Subcutaneous abdominal adipose tissue (tissue), 5 donors: ENCODE results near the gene SKAP1.

Experiments
- H3K27ac ChIP-seq: one replicate; pipeline ENCODE4 v1.7.0; 2013; ENCODE audit warnings: low read depth, mild to moderate bottlenecking, inconsistent platforms, low read length, moderate library complexity
- H3K27me3 ChIP-seq, 5 donors: one replicate each; pipeline ENCODE4 v1.7.0; 2013; ENCODE audit warnings: low read length in 5 of 5, inconsistent platforms in 1 of 5; ENCODE audit not compliant: control insufficient read depth in 5 of 5, insufficient read depth in 4 of 5
- H3K36me3 ChIP-seq, 5 donors: one replicate each; pipeline ENCODE4 v1.7.0; 2013; ENCODE audit warnings: low read length in 5 of 5; ENCODE audit not compliant: control insufficient read depth in 5 of 5, insufficient read depth in 5 of 5
- H3K4me1 ChIP-seq, 5 donors: one replicate each; pipeline ENCODE4 v1.7.0; 2013; ENCODE audit warnings: low read length in 5 of 5, mild to moderate bottlenecking in 3 of 5, moderate library complexity in 1 of 5; ENCODE audit not compliant: control insufficient read depth in 5 of 5, insufficient read depth in 5 of 5
- H3K4me3 ChIP-seq, 5 donors: one replicate each; pipeline ENCODE4 v1.7.0; 2013; ENCODE audit warnings: low read length in 5 of 5, low read depth in 1 of 5
- H3K9ac ChIP-seq, 5 donors: one replicate each; pipeline ENCODE4 v1.7.0; 2013; ENCODE audit warnings: low read length in 5 of 5, mild to moderate bottlenecking in 4 of 5, moderate library complexity in 3 of 5
- H3K9me3 ChIP-seq, 5 donors: one replicate each; pipeline ENCODE4 v1.7.0; 2013; ENCODE audit warnings: low read length in 5 of 5; ENCODE audit not compliant: control insufficient read depth in 5 of 5
- donor health status: healthy.
- donor health status: healthy.
- donor health status: healthy.
- donor health status: healthy.
- donor health status: healthy.

The SKAP1 gene

DNA sequence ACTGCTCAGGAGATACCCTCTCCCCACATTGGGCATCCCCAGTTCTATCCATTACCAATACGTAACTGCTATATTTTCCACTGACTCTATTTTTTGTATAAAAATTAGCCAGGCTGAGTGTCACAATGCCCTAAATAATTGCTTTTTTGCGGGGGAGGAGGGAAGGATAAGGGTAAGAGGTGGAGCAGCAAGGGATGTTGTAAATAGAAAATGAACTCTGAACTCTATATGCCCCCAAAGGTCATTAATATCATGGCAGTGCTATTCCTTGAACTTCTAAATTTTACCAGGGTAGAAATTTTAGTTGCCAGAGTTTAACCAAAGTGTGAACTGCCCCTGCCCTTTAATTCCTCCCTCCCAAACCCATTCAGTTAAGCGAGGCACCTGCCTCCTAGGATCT is 118.7 kb downstream of the SKAP1 start:
- no peak overlapping the region for H3K4me3 ChIP-seq
- H3K27ac ChIP-seq, result no peak overlapping the region
- H3K27me3 ChIP-seq, result peaks cover 0 to 18% (median 12%) of the 10 kb centered on the region in 5 donors
- no peak overlapping the region for H3K9ac ChIP-seq
- H3K9me3 ChIP-seq, result no peaks in the 10 kb centered on the region
- no peaks in the 10 kb centered on the region for H3K36me3 ChIP-seq
- no peaks in the 10 kb centered on the region for H3K4me1 ChIP-seq

DNA sequence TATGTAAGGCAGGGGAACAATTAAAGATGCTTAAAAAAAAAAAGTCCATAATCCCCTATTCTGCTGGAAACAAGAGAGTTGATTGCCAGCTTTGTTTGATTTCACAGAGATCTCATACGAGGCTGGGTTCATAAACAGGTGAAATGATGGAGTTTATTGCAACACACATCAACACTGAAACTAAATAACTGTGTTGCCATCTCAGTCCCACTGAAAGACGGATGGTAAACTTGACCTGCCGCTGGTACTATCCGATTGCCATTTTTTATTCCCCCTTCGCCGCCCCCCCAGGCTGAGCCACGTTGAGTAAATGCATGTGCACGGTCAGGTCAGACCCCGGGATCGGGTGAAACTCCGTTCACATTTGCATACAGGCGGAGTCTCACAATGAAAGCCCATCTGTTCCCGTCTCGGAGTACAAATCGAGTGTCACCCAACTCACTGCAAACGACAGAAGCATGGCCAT is 119.2 kb downstream of the SKAP1 start:
- no peak overlapping the region for H3K4me3 ChIP-seq

DNA sequence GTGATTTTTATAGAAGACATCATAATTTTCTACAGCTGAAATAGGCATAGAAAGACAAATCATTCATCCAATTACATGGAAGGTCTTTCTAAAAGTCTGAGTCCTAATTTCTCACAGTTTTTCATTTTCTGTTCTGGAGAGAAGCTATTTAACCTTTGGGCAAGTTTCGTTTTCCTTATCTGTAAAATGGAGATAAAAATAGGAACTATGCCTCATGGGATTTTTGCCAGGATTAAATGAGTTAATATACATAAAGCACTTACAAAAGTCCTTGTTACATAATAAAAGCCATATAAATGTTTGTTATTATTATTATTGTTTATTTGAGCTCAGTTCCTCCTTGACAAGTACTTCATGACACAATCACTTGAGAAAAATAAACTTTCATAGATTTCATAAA is 121.4 kb downstream of the SKAP1 start:
- Histone ChIP-seq H3K4me1 (no peaks in the 10 kb centered on the region), H3K9ac (no peak overlapping the region), H3K27me3 (peaks cover 0 to 22% (median 12%) of the 10 kb centered on the region in 5 donors), H3K27ac (no peak overlapping the region), H3K36me3 (no peaks in the 10 kb centered on the region), H3K9me3 (no peaks in the 10 kb centered on the region), H3K4me3 (no peak overlapping the region)

More for the DNA sequence above, 119.2 kb downstream of the SKAP1 start:
- Histone ChIP-seq H3K9me3 (no peaks in the 10 kb centered on the region), H3K4me1 (no peaks in the 10 kb centered on the region), H3K27me3 (peaks cover 0 to 18% (median 11%) of the 10 kb centered on the region in 5 donors), H3K36me3 (no peaks in the 10 kb centered on the region), H3K27ac (no peak overlapping the region), H3K9ac (no peak overlapping the region)

DNA sequence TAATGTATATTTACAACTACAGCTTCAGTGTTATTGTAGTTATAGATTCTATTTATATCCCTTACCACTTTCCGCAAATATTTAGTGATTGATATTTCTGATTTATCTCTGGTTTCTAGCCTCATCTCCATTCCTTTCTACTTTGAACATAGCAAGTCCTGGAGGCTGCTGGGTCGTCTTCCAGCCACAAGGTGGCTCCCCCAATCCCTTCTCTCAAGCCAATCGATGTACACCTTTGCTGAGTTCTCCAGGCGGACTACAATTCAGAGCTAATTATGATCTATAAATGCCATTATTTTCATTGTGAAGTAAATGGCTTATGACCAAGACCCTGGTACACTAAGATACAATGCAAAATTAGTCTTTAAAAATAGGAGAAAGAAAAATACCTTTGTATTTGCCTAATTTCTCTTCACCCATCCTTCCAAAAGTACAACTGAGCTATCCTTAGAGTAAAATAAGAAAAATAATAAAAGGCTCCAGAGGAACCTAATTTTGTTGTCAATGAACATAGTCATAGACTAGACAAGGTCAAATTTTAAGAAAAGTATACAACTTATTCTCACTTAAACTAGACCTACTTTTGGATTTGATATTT is 122.1 kb downstream of the SKAP1 start:
- Histone ChIP-seq H3K4me1 (no peaks in the 10 kb centered on the region), H3K27ac (no peak overlapping the region), H3K27me3 (peaks cover 0 to 22% (median 12%) of the 10 kb centered on the region in 5 donors), H3K9ac (no peak overlapping the region), H3K4me3 (no peak overlapping the region), H3K9me3 (no peaks in the 10 kb centered on the region), H3K36me3 (no peaks in the 10 kb centered on the region)

DNA sequence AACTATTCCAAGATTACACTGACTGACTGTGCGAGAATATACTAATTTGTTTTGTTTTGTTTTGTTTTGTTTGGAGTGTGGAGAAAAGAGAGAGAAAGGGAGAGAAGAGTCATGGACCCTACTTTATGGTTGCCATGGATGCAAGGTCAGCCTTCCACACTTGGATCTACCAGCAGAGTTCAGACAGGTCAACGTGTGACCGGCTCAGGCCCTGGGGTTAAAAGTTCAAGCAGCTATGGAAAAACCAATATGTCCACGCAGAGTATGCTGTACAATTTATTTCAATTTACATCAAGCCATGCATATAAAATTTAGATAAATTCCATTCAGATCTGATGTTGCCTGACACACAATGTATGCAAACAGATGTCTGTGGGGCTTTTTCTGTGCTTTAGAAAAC is 122.8 kb downstream of the SKAP1 start:
- Histone ChIP-seq H3K36me3 (no peaks in the 10 kb centered on the region), H3K4me3 (no peak overlapping the region), H3K9me3 (no peaks in the 10 kb centered on the region), H3K9ac (no peak overlapping the region), H3K27me3 (peaks cover 0 to 19% (median 12%) of the 10 kb centered on the region in 5 donors), H3K27ac (no peak overlapping the region), H3K4me1 (no peaks in the 10 kb centered on the region)

DNA sequence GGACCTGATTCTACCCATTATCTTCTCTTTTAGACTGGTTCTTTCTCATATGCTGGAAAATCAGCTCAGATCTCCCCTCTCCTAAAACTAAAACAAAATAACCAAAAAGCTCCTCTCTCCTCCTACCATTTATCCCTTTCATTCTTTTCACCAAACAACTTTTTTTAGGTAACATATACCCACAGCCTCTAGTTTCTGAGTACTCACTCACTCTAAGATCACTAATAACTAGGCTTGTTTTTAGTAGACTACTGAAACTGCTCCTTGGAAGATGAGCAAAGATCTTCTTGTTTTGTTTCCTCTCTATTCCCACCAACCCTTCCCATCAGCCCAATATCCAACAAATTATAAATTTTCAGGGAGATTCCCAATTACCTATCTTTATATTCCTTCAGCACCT is 129.0 kb downstream of the SKAP1 start:
- H3K27ac ChIP-seq, result no peak overlapping the region
- no peak overlapping the region for H3K9ac ChIP-seq
- H3K4me3 ChIP-seq, result no peak overlapping the region
- H3K9me3 ChIP-seq, result no peaks in the 10 kb centered on the region
- H3K36me3 ChIP-seq, result no peaks in the 10 kb centered on the region
- H3K27me3 ChIP-seq, result peaks cover 0 to 4% (median 0%) of the 10 kb centered on the region in 5 donors
- H3K4me1 ChIP-seq, result no peaks in the 10 kb centered on the region

DNA sequence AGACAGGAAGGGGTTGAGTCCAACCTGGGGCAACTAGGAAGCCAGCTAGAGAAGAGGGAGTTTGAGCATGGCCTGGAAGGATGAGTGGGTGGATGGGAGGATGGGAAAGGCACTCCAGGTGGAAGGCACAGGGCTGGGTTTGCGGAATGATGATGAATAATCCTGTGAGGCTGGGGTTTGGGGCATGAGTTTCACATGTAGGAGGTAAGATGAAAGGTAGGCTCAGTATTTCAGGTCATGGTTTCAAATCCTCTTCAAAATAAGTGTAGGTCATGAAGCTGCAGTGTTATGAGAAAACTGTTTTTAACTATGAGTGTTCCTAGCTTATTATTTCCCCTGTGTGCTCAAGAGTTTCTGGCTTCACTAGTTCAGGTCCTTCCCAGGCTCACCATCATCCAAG is 130.3 kb downstream of the SKAP1 start:
- no peak overlapping the region for H3K27ac ChIP-seq
- H3K4me3 ChIP-seq, result no peak overlapping the region
- H3K36me3 ChIP-seq, result no peaks in the 10 kb centered on the region
- no peak overlapping the region for H3K9ac ChIP-seq
- peaks cover 0 to 11% (median 0%) of the 10 kb centered on the region in 5 donors for H3K4me1 ChIP-seq
- H3K9me3 ChIP-seq, result no peaks in the 10 kb centered on the region
- H3K27me3 ChIP-seq, result no peaks in the 10 kb centered on the region

DNA sequence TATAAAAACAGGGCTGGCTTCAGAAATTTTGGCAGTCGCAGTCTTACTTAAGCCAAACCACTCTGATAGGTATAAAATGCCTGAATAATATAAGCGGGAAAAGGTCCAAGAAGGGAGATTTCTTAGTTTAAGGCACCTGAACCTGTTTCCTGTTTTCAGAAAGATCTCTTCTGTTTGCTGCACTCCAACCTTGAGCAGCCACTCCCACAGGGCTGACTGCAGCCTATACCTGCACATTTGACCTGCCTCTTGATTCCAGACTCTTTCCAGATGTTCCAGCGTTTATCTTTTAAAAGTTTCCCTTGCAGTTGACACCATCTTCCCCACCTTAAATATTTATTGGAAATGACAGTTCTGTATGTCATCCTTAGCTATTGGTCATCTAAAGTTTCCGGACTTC is 132.2 kb downstream of the SKAP1 start:
- H3K4me3 ChIP-seq, result no peak overlapping the region
- H3K36me3 ChIP-seq, result no peaks in the 10 kb centered on the region
- H3K27ac ChIP-seq, result no peak overlapping the region
- no peak overlapping the region for H3K9ac ChIP-seq
- peaks cover 0 to 4% (median 0%) of the 10 kb centered on the region in 5 donors for H3K27me3 ChIP-seq
- no peaks in the 10 kb centered on the region for H3K9me3 ChIP-seq
- peaks cover 0 to 13% (median 0%) of the 10 kb centered on the region in 5 donors for H3K4me1 ChIP-seq

DNA sequence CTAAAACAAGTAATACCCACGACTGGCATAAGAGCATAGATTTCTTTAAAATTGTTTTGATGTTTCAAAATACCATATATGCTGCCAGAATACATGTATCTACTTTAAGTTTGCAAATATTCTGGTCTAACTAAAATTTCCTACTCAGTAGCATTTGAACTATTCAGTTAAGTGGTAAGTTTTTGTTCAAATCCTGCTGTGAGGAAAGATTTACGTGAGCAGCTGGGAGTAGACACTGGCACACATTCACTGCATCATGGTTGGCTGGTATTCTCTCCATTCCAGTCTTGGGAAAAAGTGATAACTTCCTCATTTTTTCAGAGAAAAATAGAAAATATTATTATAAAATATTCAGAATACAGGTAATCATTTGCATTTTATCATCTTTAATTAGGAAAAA is 133.6 kb downstream of the SKAP1 start:
- Histone ChIP-seq H3K36me3 (no peaks in the 10 kb centered on the region), H3K4me1 (peaks cover 0 to 13% (median 0%) of the 10 kb centered on the region in 5 donors), H3K27me3 (peaks cover 0 to 4% (median 0%) of the 10 kb centered on the region in 5 donors), H3K4me3 (no peak overlapping the region), H3K27ac (no peak overlapping the region), H3K9me3 (no peaks in the 10 kb centered on the region), H3K9ac (no peak overlapping the region)

DNA sequence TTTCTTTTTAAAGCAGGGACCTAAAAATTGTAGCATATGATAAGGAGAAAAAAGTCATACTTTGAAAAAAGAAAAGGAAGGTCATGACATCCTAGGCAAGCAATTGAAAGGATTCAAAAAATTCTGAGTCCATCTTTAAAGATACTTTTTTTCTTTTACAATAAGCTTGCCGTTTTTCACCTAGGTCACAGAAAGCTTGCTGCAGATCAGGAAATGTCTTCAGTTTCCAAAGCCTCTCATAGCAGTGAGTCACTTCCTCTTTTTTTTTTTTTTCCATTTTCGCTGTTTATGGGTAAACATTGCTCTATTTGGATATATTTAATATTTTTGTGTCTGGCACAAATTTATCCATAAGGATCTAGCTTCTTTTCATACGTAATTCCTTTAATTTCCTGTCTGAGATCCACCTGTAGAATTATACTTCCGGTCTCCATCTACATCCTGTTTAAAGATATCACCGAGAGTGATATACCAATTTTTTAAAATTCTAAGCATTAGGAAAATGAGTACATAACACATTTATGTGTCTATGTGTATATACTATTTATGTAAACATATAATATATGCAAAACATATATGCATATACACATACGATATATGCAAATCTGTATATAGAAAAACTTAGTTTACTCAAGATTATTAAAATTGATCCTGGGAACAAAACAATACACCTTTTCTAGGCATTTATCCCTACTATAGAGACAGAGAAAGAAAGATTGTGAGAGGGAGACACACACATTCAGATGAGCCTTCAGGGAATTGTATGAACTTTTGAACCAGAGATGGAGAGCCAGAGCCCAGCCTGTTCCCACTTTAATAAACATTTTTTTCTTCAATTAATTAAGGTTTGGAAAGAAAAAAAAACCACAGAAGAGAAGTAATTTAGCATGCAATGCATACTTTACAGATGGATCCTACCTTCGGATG is 134.4 kb downstream of the SKAP1 start:
- Histone ChIP-seq H3K27ac (no peak overlapping the region), H3K4me3 (peak overlapping the region in 3 of 5 donors; percentile 16 to 34 (median 24))

More for the DNA sequence above, 134.4 kb downstream of the SKAP1 start:
- Histone ChIP-seq H3K27me3 (peaks cover 0 to 4% (median 0%) of the 10 kb centered on the region in 5 donors), H3K4me1 (peaks cover 0 to 13% (median 0%) of the 10 kb centered on the region in 5 donors), H3K9me3 (no peaks in the 10 kb centered on the region), H3K9ac (no peak overlapping the region), H3K36me3 (no peaks in the 10 kb centered on the region)
